Adrenal gland (tissue), 5 donors: ENCODE measurements around the gene SUMO4.

Source experiments
- CTCF ChIP-seq, 6 experiments: fragments of 450-650 bp in 4 of 6; fragments of 200-600 bp in 2 of 6; sonication (generic) in 1 of 6; IDR thresholded peaks; 1 replicate in 5 of 6; 2 replicates in 1 of 6; pipeline versions ENCODE4 v1.5.1 to v1.8.0; 2016 to 2021; ENCODE audit warnings: antibody characterized with exemption in 6 of 6, mild to moderate bottlenecking in 2 of 6, moderate library complexity in 1 of 6
- POLR2A ChIP-seq, 2 donors: fragments of 450-650 bp; IDR thresholded peaks; one replicate each; pipeline ENCODE4 v1.6.1; 2017; ENCODE audit warnings: antibody characterized with exemption in 2 of 2, mild to moderate bottlenecking in 2 of 2, moderate library complexity in 1 of 2
- donor health status: DM: no; HTN: no; CAD: no.

- TF ChIP-seq CTCF (IDR thresholded peaks at IDR 0.05) (no peak), POLR2A (IDR thresholded peaks at IDR 0.05) (no peak)
Observed at GRCh38 chr6:149384464-149384863, 15.6 kb upstream of the SUMO4 start.
